A673 (cell line): ENCODE results near the gene PCDHGB1. TPM values are rescaled to one million over a fixed set of nuclear protein-coding genes. Genes with fewer than 3 reads are reported as not detected.
"Not testable (repeated sequence)": the region's sequence is repeated elsewhere in the genome, so short reads cannot be mapped to it uniquely, and the experiment has no call there.

Source experiments
- BruUV-seq: library from RNA; stranded (reverse); fragments of 400-500 nt; replicated peaks from 2 replicates; lab custom pipeline; 2021; lab: Mats Ljungman, UMichigan
- CTCF ChIA-PET: fragments of 300-600 bp; sonication (Branson Sonifier 250); formaldehyde crosslinking; loops from one replicate; lab custom pipeline; 2022; ENCODE audit warnings: antibody characterized with exemption; lab: Charles Lee
- POLR2A ChIA-PET: fragments of 300-600 bp; sonication (Branson Sonifier 250); formaldehyde crosslinking; loops from one replicate; lab custom pipeline; 2022; ENCODE audit warnings: antibody characterized with exemption; ENCODE audit not compliant: low non-redundant PET; lab: Charles Lee
- DNase-seq: peaks from one replicate; pipeline ENCODE4 v3.0.0-alpha.2; 2015; ENCODE audit warnings: low spot score
- H3K27ac ChIP-seq: fragments of 200-600 bp; sonication (generic); 2 replicates; pipeline ENCODE4 v1.5.1; 2016; ENCODE audit warnings: mixed run types, low read depth, mild to moderate bottlenecking, mixed read lengths, antibody characterized with exemption, low read length; ENCODE audit not compliant: poor library complexity, severe bottlenecking
- H3K27me3 ChIP-seq: fragments of 200-600 bp; sonication (generic); replicated peaks from 2 replicates; pipeline ENCODE4 v1.6.1; 2017; ENCODE audit warnings: mixed run types, low read depth, mild to moderate bottlenecking, mixed read lengths, antibody characterized with exemption, low read length; ENCODE audit not compliant: insufficient read depth, poor library complexity
- H3K36me3 ChIP-seq: fragments of 200-600 bp; sonication (generic); 2 replicates; pipeline ENCODE4 v1.6.1; 2016; ENCODE audit warnings: mixed run types, mild to moderate bottlenecking, mixed read lengths, antibody characterized with exemption, low read length; ENCODE audit not compliant: insufficient read depth, poor library complexity, severe bottlenecking
- H3K4me1 ChIP-seq: fragments of 200-600 bp; sonication (generic); 2 replicates; pipeline ENCODE4 v1.6.1; 2017; ENCODE audit warnings: mixed run types, mild to moderate bottlenecking, mixed read lengths, antibody characterized with exemption, low read length; ENCODE audit not compliant: insufficient read depth, poor library complexity, severe bottlenecking
- H3K4me3 ChIP-seq: fragments of 200-600 bp; sonication (generic); 2 replicates; pipeline ENCODE4 v1.5.1; 2016; ENCODE audit warnings: low read depth, mixed run types, mild to moderate bottlenecking, mixed read lengths, low read length; ENCODE audit not compliant: poor library complexity, severe bottlenecking
- H3K9me3 ChIP-seq: fragments of 200-600 bp; sonication (generic); 2 replicates; pipeline ENCODE4 v1.6.1; 2016; ENCODE audit warnings: mixed run types, low read depth, mild to moderate bottlenecking, mixed read lengths, antibody characterized with exemption, low read length; ENCODE audit not compliant: poor library complexity, severe bottlenecking
- EZH2 ChIP-seq: fragments of 200-600 bp; sonication (generic); IDR thresholded peaks from 2 replicates; pipeline ENCODE4 v1.6.1; 2017; ENCODE audit warnings: borderline replicate concordance, low read depth, mild to moderate bottlenecking, mixed read lengths, antibody characterized with exemption, low read length; ENCODE audit not compliant: poor library complexity, severe bottlenecking
- intact Hi-C: fragments of 100-400 bp; cut with micrococcal nuclease; formaldehyde crosslinking; loops from one replicate; pipeline ENCODE4 v1.10.0; 2022; ENCODE audit not compliant: unreplicated experiment
- total RNA-seq: library from RNA; stranded (reverse); gene quantifications from 2 replicates; pipeline ENCODE4 v1.2.3, GENCODE V29; 2021
- TF ChIP-seq, protein P1 (sequence below): fragments of 300-800, 200-600 bp; sonication (generic); conservative IDR thresholded peaks from 2 replicates; pipeline ENCODE4 v1.5.1; 2017; ENCODE audit warnings: low read depth, mild to moderate bottlenecking, antibody characterized with exemption, low read length, moderate library complexity, mixed read lengths

PCDHGB1 gene
- total RNA-seq, 1 experiment from 2014 or later: 7.6 TPM

DNA sequence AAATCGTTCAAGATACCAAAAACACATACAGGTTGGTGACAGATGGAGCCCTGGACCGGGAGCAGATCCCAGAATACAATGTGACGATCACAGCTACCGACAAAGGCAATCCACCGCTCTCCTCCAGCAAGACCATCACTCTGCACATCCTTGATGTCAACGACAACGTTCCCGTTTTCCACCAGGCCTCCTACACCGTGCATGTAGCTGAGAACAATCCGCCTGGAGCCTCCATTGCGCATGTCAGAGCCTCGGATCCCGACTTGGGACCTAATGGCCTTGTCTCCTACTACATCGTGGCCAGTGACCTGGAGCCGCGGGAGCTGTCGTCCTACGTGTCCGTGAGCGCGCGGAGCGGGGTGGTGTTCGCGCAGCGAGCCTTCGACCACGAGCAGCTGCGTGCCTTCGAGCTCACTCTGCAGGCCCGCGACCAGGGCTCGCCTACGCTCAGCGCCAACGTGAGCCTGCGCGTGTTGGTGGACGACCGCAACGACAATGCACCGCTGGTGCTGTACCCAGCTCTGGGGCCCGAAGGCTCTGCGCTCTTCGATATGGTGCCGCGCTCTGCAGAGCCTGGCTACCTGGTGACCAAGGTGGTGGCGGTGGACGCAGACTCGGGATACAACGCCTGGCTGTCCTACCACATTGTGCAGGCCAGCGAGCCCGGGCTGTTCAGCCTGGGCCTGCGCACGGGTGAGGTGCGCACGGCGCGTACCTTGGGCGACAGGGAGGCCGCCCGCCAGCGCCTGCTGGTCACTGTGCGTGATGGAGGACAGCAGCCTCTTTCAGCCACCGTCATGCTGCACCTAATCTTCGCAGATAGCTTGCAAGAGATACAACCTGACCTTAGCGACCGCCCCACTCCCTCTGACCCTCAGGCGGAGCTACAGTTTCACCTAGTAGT lies 21.9 kb downstream of the PCDHGB1 start:
- no TSS peak for BruUV-seq
- CTCF ChIA-PET: no interaction called here

DNA sequence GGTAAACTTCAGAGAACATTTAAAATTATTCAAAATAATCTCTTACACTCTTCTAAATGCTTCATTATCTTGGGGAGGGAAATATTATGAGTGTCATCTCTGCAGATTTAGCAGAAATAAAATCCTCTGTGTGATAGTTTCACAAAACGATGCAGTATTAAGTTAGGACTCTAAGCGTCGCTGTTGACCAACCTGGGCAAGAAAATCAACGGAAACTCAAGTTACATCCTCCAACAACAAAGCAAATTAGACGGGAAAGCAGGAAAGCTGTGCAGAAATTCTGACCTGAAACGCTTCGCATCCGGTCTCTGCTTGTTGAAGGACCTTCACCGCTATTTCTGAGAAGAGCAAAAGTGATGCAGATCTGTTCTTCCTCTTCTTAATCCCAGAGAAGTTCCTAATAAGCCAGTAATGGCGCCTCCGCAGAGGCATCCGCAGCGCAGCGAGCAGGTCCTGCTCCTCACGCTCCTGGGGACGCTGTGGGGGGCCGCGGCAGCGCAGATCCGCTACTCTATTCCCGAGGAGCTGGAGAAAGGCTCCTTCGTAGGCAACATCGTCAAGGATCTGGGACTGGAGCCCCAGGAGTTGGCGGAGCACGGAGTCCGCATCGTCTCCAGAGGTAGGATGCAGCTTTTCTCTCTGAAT lies 23.9 kb downstream of the PCDHGB1 start, which contains the start of gene PCDHGA6:
Gene PCDHGA6 (plus strand): TSS at position 219 of the 645 bp plus-strand sequence. CDS start 193 bp downstream, at position 412.
- DNase-seq: peak; percentile 70
- intact Hi-C loops: loop anchor here (1.0 kb wide), 1 partner anchor 188 kb away; no protein-coding TSS in a partner anchor

More for the DNA sequence above, 21.9 kb downstream of the PCDHGB1 start:
- intact Hi-C loops: no loop called here
- peaks cover 25% of the 10 kb centered on the region for H3K9me3 ChIP-seq
- no peak overlapping the region for H3K4me3 ChIP-seq
- TF ChIP-seq, protein P1, sequence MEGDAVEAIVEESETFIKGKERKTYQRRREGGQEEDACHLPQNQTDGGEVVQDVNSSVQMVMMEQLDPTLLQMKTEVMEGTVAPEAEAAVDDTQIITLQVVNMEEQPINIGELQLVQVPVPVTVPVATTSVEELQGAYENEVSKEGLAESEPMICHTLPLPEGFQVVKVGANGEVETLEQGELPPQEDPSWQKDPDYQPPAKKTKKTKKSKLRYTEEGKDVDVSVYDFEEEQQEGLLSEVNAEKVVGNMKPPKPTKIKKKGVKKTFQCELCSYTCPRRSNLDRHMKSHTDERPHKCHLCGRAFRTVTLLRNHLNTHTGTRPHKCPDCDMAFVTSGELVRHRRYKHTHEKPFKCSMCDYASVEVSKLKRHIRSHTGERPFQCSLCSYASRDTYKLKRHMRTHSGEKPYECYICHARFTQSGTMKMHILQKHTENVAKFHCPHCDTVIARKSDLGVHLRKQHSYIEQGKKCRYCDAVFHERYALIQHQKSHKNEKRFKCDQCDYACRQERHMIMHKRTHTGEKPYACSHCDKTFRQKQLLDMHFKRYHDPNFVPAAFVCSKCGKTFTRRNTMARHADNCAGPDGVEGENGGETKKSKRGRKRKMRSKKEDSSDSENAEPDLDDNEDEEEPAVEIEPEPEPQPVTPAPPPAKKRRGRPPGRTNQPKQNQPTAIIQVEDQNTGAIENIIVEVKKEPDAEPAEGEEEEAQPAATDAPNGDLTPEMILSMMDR: no peak
- TF ChIP-seq EZH2: no peak
- POLR2A ChIA-PET: interaction anchor here (0.6 kb wide), 1 partner anchor 37 kb away, joined by 3 read pairs; no protein-coding TSS in a partner anchor
- H3K27me3 ChIP-seq: no peaks in the 10 kb centered on the region
- no peaks in the 10 kb centered on the region for H3K4me1 ChIP-seq
- H3K27ac ChIP-seq: no peak overlapping the region
- DNase-seq: no peak
- H3K36me3 ChIP-seq: no peaks in the 10 kb centered on the region

GRCh38 chr5:141374627-141375026 lies 24.7 kb downstream of the PCDHGB1 start:
- ChIA-PET POLR2A (no interaction called here), CTCF (interaction anchor here (1.0 to 1.4 kb wide), 4 partner anchors 151 to 189 kb away, joined by 5 to 13 read pairs (median 10); partner anchors contain the start of gene PCDHB14)
- TF ChIP-seq EZH2: no peak
- TF ChIP-seq, protein P1: no peak
- no peaks in the 10 kb centered on the region for H3K27me3 ChIP-seq
- H3K4me1 ChIP-seq: no peaks in the 10 kb centered on the region
- H3K9me3 ChIP-seq: peaks cover 33% of the 10 kb centered on the region
- H3K4me3 ChIP-seq: peak overlapping the region; percentile 51
- H3K27ac ChIP-seq: no peak overlapping the region
- no peaks in the 10 kb centered on the region for H3K36me3 ChIP-seq
- DNase-seq: no peak
- intact Hi-C loops: no loop called here
- no TSS peak for BruUV-seq

More for the DNA sequence above, 23.9 kb downstream of the PCDHGB1 start, which contains the start of gene PCDHGA6:
- ChIA-PET CTCF (interaction anchor here (0.6 to 1.4 kb wide), 5 partner anchors 151 to 194 kb away, joined by 3 to 13 read pairs (median 8); partner anchors contain the start of gene PCDHB14), POLR2A (no interaction called here)
- Histone ChIP-seq H3K4me1 (no peaks in the 10 kb centered on the region), H3K27ac (peak within 1 kb of the TSS; percentile 59), H3K4me3 (peak within 1 kb of the TSS; percentile 51), H3K9me3 (peaks cover 30% of the 10 kb centered on the region), H3K36me3 (no peaks in the 10 kb centered on the region), H3K27me3 (no peaks in the 10 kb centered on the region)
- no peak for TF ChIP-seq EZH2
- TF ChIP-seq, protein P1: peak; percentile 69
- TSS peak; percentile 40 for BruUV-seq

DNA sequence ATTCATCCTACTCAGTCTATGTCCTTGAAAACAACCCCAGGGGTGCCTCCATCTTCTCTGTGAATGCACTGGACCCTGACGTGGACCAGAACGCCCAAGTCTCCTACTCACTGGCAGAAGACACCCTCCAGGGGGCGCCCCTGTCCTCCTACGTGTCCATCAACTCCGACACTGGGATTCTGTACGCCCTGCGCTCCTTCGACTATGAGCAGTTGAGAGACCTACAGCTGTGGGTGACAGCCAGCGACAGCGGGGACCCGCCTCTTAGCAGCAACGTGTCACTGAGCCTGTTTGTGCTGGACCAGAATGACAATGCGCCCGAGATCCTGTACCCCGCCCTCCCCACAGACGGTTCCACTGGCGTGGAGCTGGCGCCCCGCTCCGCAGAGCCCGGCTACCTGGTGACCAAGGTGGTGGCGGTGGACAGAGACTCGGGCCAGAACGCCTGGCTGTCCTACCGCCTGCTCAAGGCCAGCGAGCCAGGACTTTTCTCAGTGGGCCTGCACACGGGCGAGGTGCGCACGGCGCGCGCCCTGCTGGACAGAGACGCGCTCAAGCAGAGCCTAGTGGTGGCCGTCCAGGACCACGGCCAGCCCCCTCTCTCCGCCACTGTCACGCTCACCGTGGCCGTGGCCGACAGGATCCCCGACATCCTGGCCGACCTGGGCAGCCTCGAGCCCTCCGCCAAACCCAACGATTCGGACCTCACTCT lies 25.7 kb downstream of the PCDHGB1 start:
- intact Hi-C loops, H3K4me1 ChIP-seq, H3K4me3 ChIP-seq, H3K27me3 ChIP-seq, H3K27ac ChIP-seq, BruUV-seq, DNase-seq, H3K36me3 ChIP-seq: not testable (repeated sequence)
- peaks cover 35% of the 10 kb centered on the region for H3K9me3 ChIP-seq
- ChIA-PET CTCF (interaction anchor here (0.7 kb wide), 1 partner anchor 134 kb away, joined by 5 read pairs; no protein-coding TSS in a partner anchor), POLR2A (interaction anchor here (0.5 kb wide), 1 partner anchor 217 kb away, joined by 6 read pairs; no protein-coding TSS in a partner anchor)
